Kidney (tissue), 14 donors: ENCODE data around the gene PROZ. TPM values are rescaled to one million over a fixed set of nuclear protein-coding genes. Genes with fewer than 3 reads are reported as not detected.

ENCODE experiments used
- DNase-seq, 5 donors: peaks; one replicate each; pipeline ENCODE4 v3.0.0-alpha.2; 2013 to 2020
- FAIRE-seq: peaks from 2 replicates; lab custom pipeline; 2012; peaks lifted over from hg19 to GRCh38; lab: Jason Lieb, UNC
- H3K27ac ChIP-seq, 2 donors: one replicate each; pipeline ENCODE4 v1.7.0; 2013; ENCODE audit warnings: low read depth in 2 of 2, low read length in 2 of 2, inconsistent platforms in 1 of 2
- H3K27me3 ChIP-seq: one replicate; pipeline ENCODE4 v1.7.1; 2013; ENCODE audit warnings: low read length, inconsistent platforms; ENCODE audit not compliant: control insufficient read depth, insufficient read depth
- H3K36me3 ChIP-seq, 3 donors: one replicate each; pipeline versions ENCODE4 v1.7.0 to v1.7.1; 2013; ENCODE audit warnings: low read length in 3 of 3, control low read depth in 1 of 3, inconsistent platforms in 1 of 3; ENCODE audit not compliant: insufficient read depth in 3 of 3, control insufficient read depth in 2 of 3
- H3K4me1 ChIP-seq, 3 donors: one replicate each; pipeline versions ENCODE4 v1.7.0 to v1.7.1; 2013; ENCODE audit warnings: low read length in 3 of 3, inconsistent platforms in 1 of 3, low read depth in 1 of 3; ENCODE audit not compliant: control insufficient read depth in 2 of 3, insufficient read depth in 2 of 3
- H3K4me3 ChIP-seq, 3 donors: one replicate each; pipeline versions ENCODE4 v1.7.0 to v1.8.1; 2013; ENCODE audit warnings: low read length in 3 of 3, control low read depth in 1 of 3, inconsistent platforms in 1 of 3
- H3K9ac ChIP-seq, 3 donors: one replicate each; pipeline versions ENCODE4 v1.7.0 to v1.7.1; 2013; ENCODE audit warnings: low read length in 3 of 3, control low read depth in 1 of 3, inconsistent platforms in 1 of 3
- H3K9me3 ChIP-seq, 3 donors: one replicate each; pipeline versions ENCODE4 v1.7.0 to v1.7.1; 2013; ENCODE audit warnings: low read length in 3 of 3, control low read depth in 1 of 3, inconsistent platforms in 1 of 3; ENCODE audit not compliant: control insufficient read depth in 2 of 3, insufficient read depth in 1 of 3
- CTCF ChIP-seq: IDR thresholded peaks from 3 replicates; pipeline ENCODE4 v1.5.1; 2012; ENCODE audit warnings: mild to moderate bottlenecking, moderate library complexity, borderline replicate concordance; ENCODE audit not compliant: insufficient read depth; ENCODE audit errors: extremely low read depth
- intact Hi-C: fragments of 100-400 bp; cut with DNase I; formaldehyde crosslinking; loops from one replicate; pipeline ENCODE4 v1.11.1; 2022
- polyA plus RNA-seq: library from polyadenylated mRNA; stranded (reverse); fragments of 350-450 nt; fragmentation: Illumina TruSeq; extraction: RNeasy Lipid Tissue Mini Kit (QIAGEN cat#74804); gene quantifications from one replicate; pipeline ENCODE4 v1.2.3, GENCODE V29; 2014; ENCODE audit warnings: low read depth, low replicate concordance; ENCODE audit not compliant: insufficient read depth
- total RNA-seq: library from RNA; stranded (reverse); fragmentation: NEBNext Ultra II Directional; extraction: Animal tissue kit (Norgen Biotek cat#: 25700); gene quantifications from one replicate; pipeline ENCODE4 v1.2.1, GENCODE V29; 2021
- donor health status: control.
- donor health status: control.
- donor health status: control.
- donor health status: control.
- donor health status: control.
- donor health status: DM: yes; HTN: yes; CAD: no.
- donor health status: Normal renal cell carcinoma (clear cell type).

Gene PROZ
- total and polyA plus RNA-seq, 2 donors from 2014 or later: 20.0 TPM; not detected in 1

GRCh38 chr13:113196970-113197737 is 38.7 kb downstream of the PROZ start:
- intact Hi-C loops: no loop called here
- FAIRE-seq (no peak), DNase-seq (no peak)
- Histone ChIP-seq H3K9ac (no peak overlapping the region), H3K4me1 (no peaks in the 10 kb centered on the region), H3K9me3 (no peaks in the 10 kb centered on the region), H3K36me3 (peaks cover 16 to 54% (median 29%) of the 10 kb centered on the region in 3 donors), H3K27ac (no peak overlapping the region), H3K4me3 (no peak overlapping the region), H3K27me3 (no peaks in the 10 kb centered on the region)
- no peak for TF ChIP-seq CTCF

GRCh38 chr13:113201815-113202214 is 43.4 kb downstream of the PROZ start:
- H3K9me3 ChIP-seq: no peaks in the 10 kb centered on the region
- DNase-seq: no peak
- intact Hi-C loops: no loop called here
- H3K9ac ChIP-seq: no peak overlapping the region
- H3K36me3 ChIP-seq: peaks cover 6 to 33% (median 19%) of the 10 kb centered on the region in 3 donors
- H3K27ac ChIP-seq: no peak overlapping the region
- no peak overlapping the region for H3K4me3 ChIP-seq
- no peaks in the 10 kb centered on the region for H3K27me3 ChIP-seq
- no peak for TF ChIP-seq CTCF
- FAIRE-seq: no peak
- peaks cover 0 to 8% (median 0%) of the 10 kb centered on the region in 3 donors for H3K4me1 ChIP-seq

- TF ChIP-seq CTCF: no peak
- H3K9ac ChIP-seq: no peak overlapping the region
- FAIRE-seq (no peak), DNase-seq (no peak)
- no peak overlapping the region for H3K4me3 ChIP-seq
- peaks cover 0 to 22% (median 8%) of the 10 kb centered on the region in 3 donors for H3K36me3 ChIP-seq
- H3K9me3 ChIP-seq: no peaks in the 10 kb centered on the region
- no peak overlapping the region for H3K27ac ChIP-seq
- no peaks in the 10 kb centered on the region for H3K27me3 ChIP-seq
- intact Hi-C loops: no loop called here
- H3K4me1 ChIP-seq: peaks cover 0 to 16% (median 5%) of the 10 kb centered on the region in 3 donors
Observed at GRCh38 chr13:113202912-113203311, 44.5 kb downstream of the PROZ start.
